Endothelial cell of umbilical vein (primary cell): ENCODE results near the gene C8A. TPM values are rescaled to one million over a fixed set of nuclear protein-coding genes. Genes with fewer than 3 reads are reported as not detected.

ENCODE experiments used
- BruUV-seq: library from RNA; stranded (reverse); fragments of 400-500 nt; replicated peaks from 2 replicates; lab custom pipeline; 2021; lab: Mats Ljungman, UMichigan
- CTCF ChIA-PET: fragments of 300-600, 350-600 bp; sonication (Branson Sonifier 250); formaldehyde crosslinking; loops from one replicate; lab custom pipeline; 2021; ENCODE audit warnings: antibody characterized with exemption, inconsistent platforms; lab: Charles Lee
- POLR2A ChIA-PET: fragments of 300-600, 350-600 bp; sonication (Branson Sonifier 250); formaldehyde crosslinking; loops from one replicate; lab custom pipeline; 2021; ENCODE audit warnings: antibody characterized with exemption, inconsistent platforms; lab: Charles Lee
- DNase-seq: peaks from one replicate; pipeline ENCODE4 v3.0.0-alpha.2; 2011; ENCODE audit warnings: low read depth, low spot score
- FAIRE-seq: peaks from 2 replicates; lab custom pipeline; 2011; peaks lifted over from hg19 to GRCh38; lab: Jason Lieb, UNC
- H2AFZ ChIP-seq: 2 replicates; pipeline ENCODE4 v1.6.0; 2012; ENCODE audit warnings: low read depth, low read length, control low read depth, inconsistent platforms
- H3K27ac ChIP-seq: 2 replicates; pipeline ENCODE4 v1.5.1; 2011; ENCODE audit warnings: low read depth, mild to moderate bottlenecking, control low read depth, low read length, moderate library complexity; ENCODE audit not compliant: insufficient read depth
- H3K27me3 ChIP-seq, 2 experiments: 2 replicates each; pipeline versions ENCODE4 v1.6.0 to v1.6.1; 2011; ENCODE audit warnings: low read length in 2 of 2, mixed read lengths in 1 of 2; ENCODE audit not compliant: control insufficient read depth in 2 of 2, insufficient read depth in 2 of 2
- H3K36me3 ChIP-seq, 2 experiments: 2 replicates in 1 of 2; 3 replicates in 1 of 2; pipeline ENCODE4 v1.5.1; 2011; ENCODE audit warnings: low read length in 2 of 2, mild to moderate bottlenecking in 1 of 2, moderate library complexity in 1 of 2; ENCODE audit not compliant: control insufficient read depth in 2 of 2, insufficient read depth in 2 of 2; ENCODE audit errors: extremely low read depth in 1 of 2
- H3K4me1 ChIP-seq: 3 replicates; pipeline ENCODE4 v1.5.1; 2011; ENCODE audit warnings: mild to moderate bottlenecking, low read length; ENCODE audit not compliant: control insufficient read depth, insufficient read depth; ENCODE audit errors: extremely low read depth
- H3K4me2 ChIP-seq: 2 replicates; pipeline ENCODE4 v1.6.1; 2011; ENCODE audit warnings: low read length, control low read depth, mixed read lengths; ENCODE audit not compliant: insufficient read depth
- H3K4me3 ChIP-seq, 3 experiments: fragments of 200-600 bp in 1 of 3; sonication (generic), shearing (Covaris generic) in 1 of 3; replicated peaks in 1 of 3; 2 replicates each; pipeline ENCODE4 v1.5.1; 2011 to 2016; ENCODE audit warnings: control low read depth in 3 of 3, low read length in 3 of 3, mild to moderate bottlenecking in 2 of 3, inconsistent platforms in 1 of 3, low read depth in 1 of 3, moderate library complexity in 1 of 3; ENCODE audit not compliant: insufficient read depth in 1 of 3
- H3K79me2 ChIP-seq: 2 replicates; pipeline ENCODE4 v1.6.0; 2012; ENCODE audit warnings: low read length, inconsistent platforms; ENCODE audit not compliant: control insufficient read depth, insufficient read depth
- H3K9ac ChIP-seq: replicated peaks from 2 replicates; pipeline ENCODE3; 2011; ENCODE audit warnings: low read length, control low read depth; ENCODE audit not compliant: insufficient read depth; ENCODE audit errors: extremely low read depth
- H3K9me1 ChIP-seq: replicated peaks from 3 replicates; pipeline ENCODE4 v1.6.0; 2011; ENCODE audit warnings: mild to moderate bottlenecking, low read length; ENCODE audit not compliant: control insufficient read depth, insufficient read depth; ENCODE audit errors: extremely low read depth
- H3K9me3 ChIP-seq: replicated peaks from 2 replicates; pipeline ENCODE4 v1.5.1; 2012; ENCODE audit warnings: low read length, inconsistent platforms; ENCODE audit not compliant: control insufficient read depth, insufficient read depth
- H4K20me1 ChIP-seq: replicated peaks from 2 replicates; pipeline ENCODE3; 2011; ENCODE audit warnings: mild to moderate bottlenecking, low read length; ENCODE audit not compliant: control insufficient read depth, insufficient read depth; ENCODE audit errors: extremely low read depth
- CTCF ChIP-seq, 2 donors: IDR thresholded peaks; 1 replicate in 1 of 2; 2 replicates in 1 of 2; pipeline ENCODE4 v1.5.1; 2011; ENCODE audit warnings: low read length in 2 of 2, mild to moderate bottlenecking in 2 of 2, moderate library complexity in 2 of 2, control low read depth in 1 of 2, inconsistent platforms in 1 of 2, low read depth in 1 of 2; ENCODE audit not compliant: insufficient read depth in 1 of 2; ENCODE audit errors: extremely low read depth in 1 of 2
- EZH2 ChIP-seq: IDR thresholded peaks from 2 replicates; pipeline ENCODE4 v1.6.1; 2012; ENCODE audit warnings: borderline replicate concordance, low read depth, mild to moderate bottlenecking, moderate library complexity, low read length, inconsistent platforms; ENCODE audit not compliant: severe bottlenecking
- FOS ChIP-seq: IDR thresholded peaks from 2 replicates; pipeline ENCODE4 v1.6.1; 2011; ENCODE audit warnings: mild to moderate bottlenecking, low read length, moderate library complexity, borderline replicate concordance; ENCODE audit not compliant: insufficient read depth
- GATA2 ChIP-seq: IDR thresholded peaks from 2 replicates; pipeline ENCODE4 v1.7.0; 2011; ENCODE audit warnings: low read depth, mild to moderate bottlenecking, moderate library complexity, mixed read lengths, low read length; ENCODE audit not compliant: insufficient read length, insufficient read depth
- JUN ChIP-seq: IDR thresholded peaks from 2 replicates; pipeline ENCODE4 v1.6.1; 2011; ENCODE audit warnings: borderline replicate concordance, low read depth; ENCODE audit not compliant: insufficient read length, insufficient read depth
- MYC ChIP-seq: IDR thresholded peaks from one replicate; pipeline ENCODE4 v1.6.1; 2011; ENCODE audit warnings: mild to moderate bottlenecking, low read depth, low read length
- POLR2AphosphoS5 ChIP-seq: IDR thresholded peaks from 2 replicates; pipeline ENCODE4 v1.6.1; 2012; ENCODE audit warnings: low read depth, mild to moderate bottlenecking, control low read depth, low read length, moderate library complexity; ENCODE audit not compliant: insufficient read depth
- dilution Hi-C: fragments of 300-500 bp; cut with MboI; formaldehyde crosslinking; loops from one replicate; pipeline ENCODE4 v1.15.0; 2019; ENCODE audit warnings: low sequenced_read_pairs; ENCODE audit not compliant: extremely low pct_ligation_motif_present
- intact Hi-C: fragments of 100-400 bp; cut with micrococcal nuclease; formaldehyde crosslinking; loops from one replicate; pipeline ENCODE4 v1.10.0; 2022
- polyA plus RNA-seq, 4 experiments: library from polyadenylated mRNA; depleted of rRNA in 3 of 4; stranded (reverse) in 3 of 4; unstranded in 1 of 4; fragments of >200 nt; gene quantifications; 2 replicates each; pipeline versions ENCODE4 v1.2.1 to v1.2.3, GENCODE V29; 2011 to 2012; ENCODE audit warnings: missing spikeins in 1 of 4
- total RNA-seq: library from RNA; stranded (reverse); gene quantifications from 2 replicates; pipeline ENCODE4 v1.2.3, GENCODE V29; 2021

Gene C8A
- total and polyA plus RNA-seq, 2 donors (not counting 3 experiments of a cell fraction or from before 2014, with no cell fraction given) = not detected

DNA sequence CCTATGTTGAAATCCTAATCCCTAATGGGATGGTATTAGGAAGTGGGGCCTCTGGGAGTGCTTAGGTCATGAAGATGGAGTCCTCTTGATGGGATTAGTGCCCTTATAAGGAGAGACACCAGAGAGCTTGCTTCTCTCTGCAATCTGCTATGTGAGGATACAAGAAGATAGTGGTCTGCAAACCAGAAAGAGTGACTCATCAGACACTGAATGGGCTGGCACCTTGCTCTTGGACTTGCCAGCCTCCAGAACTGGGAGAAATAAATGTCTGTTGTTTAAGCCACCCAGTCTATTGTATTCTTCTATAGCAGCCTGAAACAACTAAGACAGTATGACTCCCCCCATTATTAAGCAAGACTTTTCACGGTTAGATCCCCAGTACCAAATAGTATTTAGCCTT, 67.9 kb downstream of the C8A start:
- BruUV-seq = no TSS peak
- POLR2A ChIA-PET = no interaction called here
- Histone ChIP-seq H3K27me3 (no peaks in the 10 kb centered on the region), H3K9me3 (no peaks in the 10 kb centered on the region), H3K9me1 (no peaks in the 10 kb centered on the region), H2AFZ (no peak overlapping the region), H3K27ac (no peak overlapping the region), H4K20me1 (no peaks in the 10 kb centered on the region), H3K36me3 (no peaks in the 10 kb centered on the region), H3K4me2 (no peak overlapping the region), H3K4me1 (no peaks in the 10 kb centered on the region), H3K9ac (no peak overlapping the region), H3K4me3 (no peak overlapping the region), H3K79me2 (no peaks in the 10 kb centered on the region)
- intact Hi-C loops (no loop called here), dilution Hi-C loops (no loop called here)
- CTCF ChIA-PET = no interaction called here
- no peak for TF ChIP-seq FOS
- TF ChIP-seq CTCF (IDR thresholded peaks at IDR 0.05; ENCODE audit: extremely low read depth in 1 of 2, insufficient read depth in 1 of 2, low read depth in 1 of 2, low read length in 2 of 2) = no peak
- no peak for TF ChIP-seq EZH2
- no peak for TF ChIP-seq GATA2
- FAIRE-seq (no peak), DNase-seq (no peak)

- no TSS peak for BruUV-seq
- FAIRE-seq = no peak
- H3K4me2 ChIP-seq = no peak overlapping the region
Observed at GRCh38 chr1:56923201-56923600, 68.6 kb downstream of the C8A start.

More at GRCh38 chr1:56923201-56923600, 68.6 kb downstream of the C8A start:
- TF ChIP-seq POLR2AphosphoS5 = no peak
- TF ChIP-seq JUN = no peak
- TF ChIP-seq MYC = no peak
- no peaks in the 10 kb centered on the region for H3K9me3 ChIP-seq
- no peak overlapping the region for H3K9ac ChIP-seq
- H3K79me2 ChIP-seq = no peaks in the 10 kb centered on the region
- H3K27me3 ChIP-seq = no peaks in the 10 kb centered on the region
- no peaks in the 10 kb centered on the region for H3K9me1 ChIP-seq
- no peaks in the 10 kb centered on the region for H4K20me1 ChIP-seq
- H3K4me1 ChIP-seq = no peaks in the 10 kb centered on the region
- ChIA-PET POLR2A (no interaction called here), CTCF (no interaction called here)
- no peak overlapping the region for H3K27ac ChIP-seq
- DNase-seq = no peak
- H3K4me3 ChIP-seq = no peak overlapping the region
- H2AFZ ChIP-seq = no peak overlapping the region
- intact Hi-C loops = no loop called here
- H3K36me3 ChIP-seq = no peaks in the 10 kb centered on the region
- dilution Hi-C loops = no loop called here
